HEK293 (cell line): Measurements from ENCODE around the gene SYNE2.

Experiments used
- CTCF ChIP-seq: fragments of 450-650 bp; formaldehyde crosslinking; IDR thresholded peaks from 2 replicates; pipeline ENCODE4 v1.5.1; 2016; ENCODE audit warnings: missing biosample characterization, missing genetic modification characterization
- GLI2 ChIP-seq: fragments of 450-650 bp; formaldehyde crosslinking; IDR thresholded peaks from 2 replicates; pipeline ENCODE4; 2017; ENCODE audit warnings: missing biosample characterization, missing genetic modification characterization, low read depth, borderline replicate concordance
- MEIS1 ChIP-seq: sonication (generic); formaldehyde crosslinking; IDR thresholded peaks from 2 replicates; pipeline ENCODE4 v1.8.1; 2022; ENCODE audit warnings: missing genetic modification reagents, mild to moderate bottlenecking, borderline replicate concordance
- ZBTB17 ChIP-seq: fragments of 450-650 bp; formaldehyde crosslinking; IDR thresholded peaks from 2 replicates; pipeline ENCODE4 v1.5.1; 2016; ENCODE audit warnings: missing biosample characterization, missing genetic modification characterization
- ZNF121 ChIP-seq: fragments of 450-650 bp; formaldehyde crosslinking; IDR thresholded peaks from 2 replicates; pipeline ENCODE4 v1.5.1; 2016; ENCODE audit warnings: missing biosample characterization, missing genetic modification characterization
- ZNF133 ChIP-seq: fragments of 450-650 bp; formaldehyde crosslinking; IDR thresholded peaks from 2 replicates; pipeline ENCODE4 v1.5.1; 2016; ENCODE audit warnings: missing biosample characterization, missing genetic modification characterization
- ZNF146 ChIP-seq: fragments of 450-650 bp; formaldehyde crosslinking; IDR thresholded peaks from 2 replicates; pipeline ENCODE4 v1.5.1; 2016; ENCODE audit warnings: missing biosample characterization, missing genetic modification characterization
- ZNF24 ChIP-seq: fragments of 450-650 bp; formaldehyde crosslinking; IDR thresholded peaks from 2 replicates; pipeline ENCODE4 v1.5.1; 2016; ENCODE audit warnings: missing biosample characterization, missing genetic modification characterization
- ZNF354C ChIP-seq: fragments of 450-650 bp; formaldehyde crosslinking; IDR thresholded peaks from 2 replicates; pipeline ENCODE4 v1.5.1; 2016; ENCODE audit warnings: missing biosample characterization, missing genetic modification characterization, low read depth, borderline replicate concordance
- ZNF610 ChIP-seq: fragments of 450-650 bp; formaldehyde crosslinking; IDR thresholded peaks from 2 replicates; pipeline ENCODE4 v1.5.1; 2016; ENCODE audit warnings: missing biosample characterization, missing genetic modification characterization, borderline replicate concordance
- ZXDB ChIP-seq: fragments of 450-650 bp; formaldehyde crosslinking; IDR thresholded peaks from 2 replicates; pipeline ENCODE4 v1.5.1; 2016; ENCODE audit warnings: missing biosample characterization, missing genetic modification characterization
- TF ChIP-seq, protein P1 (sequence below): fragments of 450-650 bp; formaldehyde crosslinking; IDR thresholded peaks from 2 replicates; pipeline ENCODE4 v1.5.1; 2016; ENCODE audit warnings: missing biosample characterization, missing genetic modification characterization
- TF ChIP-seq, protein P2 (sequence below): fragments of 450-650 bp; formaldehyde crosslinking; IDR thresholded peaks from 2 replicates; pipeline ENCODE4 v1.5.1; 2016; ENCODE audit warnings: missing biosample characterization, missing genetic modification characterization

- no peak for TF ChIP-seq ZBTB17 (tag by site-specific recombination)
- no peak for TF ChIP-seq ZNF354C (tag by site-specific recombination)
- TF ChIP-seq ZNF24 (tag by site-specific recombination), result no peak
- TF ChIP-seq CTCF, result no peak
- no peak for TF ChIP-seq ZNF146 (tag by site-specific recombination)
- TF ChIP-seq, protein P1, sequence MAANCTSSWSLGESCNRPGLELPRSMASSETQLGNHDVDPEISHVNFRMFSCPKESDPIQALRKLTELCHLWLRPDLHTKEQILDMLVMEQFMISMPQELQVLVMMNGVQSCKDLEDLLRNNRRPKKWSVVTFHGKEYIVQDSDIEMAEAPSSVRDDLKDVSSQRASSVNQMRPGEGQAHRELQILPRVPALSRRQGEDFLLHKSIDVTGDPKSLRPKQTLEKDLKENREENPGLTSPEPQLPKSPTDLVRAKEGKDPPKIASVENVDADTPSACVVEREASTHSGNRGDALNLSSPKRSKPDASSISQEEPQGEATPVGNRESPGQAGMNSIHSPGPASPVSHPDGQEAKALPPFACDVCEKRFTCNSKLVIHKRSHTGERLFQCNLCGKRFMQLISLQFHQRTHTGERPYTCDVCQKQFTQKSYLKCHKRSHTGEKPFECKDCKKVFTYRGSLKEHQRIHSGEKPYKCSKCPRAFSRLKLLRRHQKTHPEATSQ, result no peak
- no peak for TF ChIP-seq GLI2 (tag by site-specific recombination)
- no peak for TF ChIP-seq ZNF133 (tag by site-specific recombination)
- TF ChIP-seq, protein P2, sequence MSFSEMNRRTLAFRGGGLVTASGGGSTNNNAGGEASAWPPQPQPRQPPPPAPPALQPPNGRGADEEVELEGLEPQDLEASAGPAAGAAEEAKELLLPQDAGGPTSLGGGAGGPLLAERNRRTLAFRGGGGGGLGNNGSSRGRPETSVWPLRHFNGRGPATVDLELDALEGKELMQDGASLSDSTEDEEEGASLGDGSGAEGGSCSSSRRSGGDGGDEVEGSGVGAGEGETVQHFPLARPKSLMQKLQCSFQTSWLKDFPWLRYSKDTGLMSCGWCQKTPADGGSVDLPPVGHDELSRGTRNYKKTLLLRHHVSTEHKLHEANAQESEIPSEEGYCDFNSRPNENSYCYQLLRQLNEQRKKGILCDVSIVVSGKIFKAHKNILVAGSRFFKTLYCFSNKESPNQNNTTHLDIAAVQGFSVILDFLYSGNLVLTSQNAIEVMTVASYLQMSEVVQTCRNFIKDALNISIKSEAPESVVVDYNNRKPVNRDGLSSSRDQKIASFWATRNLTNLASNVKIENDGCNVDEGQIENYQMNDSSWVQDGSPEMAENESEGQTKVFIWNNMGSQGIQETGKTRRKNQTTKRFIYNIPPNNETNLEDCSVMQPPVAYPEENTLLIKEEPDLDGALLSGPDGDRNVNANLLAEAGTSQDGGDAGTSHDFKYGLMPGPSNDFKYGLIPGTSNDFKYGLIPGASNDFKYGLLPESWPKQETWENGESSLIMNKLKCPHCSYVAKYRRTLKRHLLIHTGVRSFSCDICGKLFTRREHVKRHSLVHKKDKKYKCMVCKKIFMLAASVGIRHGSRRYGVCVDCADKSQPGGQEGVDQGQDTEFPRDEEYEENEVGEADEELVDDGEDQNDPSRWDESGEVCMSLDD (tag by site-specific recombination), result no peak
- TF ChIP-seq MEIS1 (CRISPR knock-in tag), result no peak
- TF ChIP-seq ZNF121, result no peak
- TF ChIP-seq ZXDB (tag by site-specific recombination), result no peak
- TF ChIP-seq ZNF610 (tag by site-specific recombination), result no peak
Observed at GRCh38 chr14:64266239-64266638, 413.4 kb downstream of the SYNE2 start.
